GM21381 (cell line): ENCODE data around the gene SH2D5.

Source experiments
- ATAC-seq: cut with Tn5 transposase; IDR thresholded peaks from one replicate; pipeline ENCODE4 v1.9.1; 2021; ENCODE audit warnings: mild to moderate bottlenecking, moderate library complexity; ENCODE audit not compliant: unreplicated experiment

Gene SH2D5

DNA sequence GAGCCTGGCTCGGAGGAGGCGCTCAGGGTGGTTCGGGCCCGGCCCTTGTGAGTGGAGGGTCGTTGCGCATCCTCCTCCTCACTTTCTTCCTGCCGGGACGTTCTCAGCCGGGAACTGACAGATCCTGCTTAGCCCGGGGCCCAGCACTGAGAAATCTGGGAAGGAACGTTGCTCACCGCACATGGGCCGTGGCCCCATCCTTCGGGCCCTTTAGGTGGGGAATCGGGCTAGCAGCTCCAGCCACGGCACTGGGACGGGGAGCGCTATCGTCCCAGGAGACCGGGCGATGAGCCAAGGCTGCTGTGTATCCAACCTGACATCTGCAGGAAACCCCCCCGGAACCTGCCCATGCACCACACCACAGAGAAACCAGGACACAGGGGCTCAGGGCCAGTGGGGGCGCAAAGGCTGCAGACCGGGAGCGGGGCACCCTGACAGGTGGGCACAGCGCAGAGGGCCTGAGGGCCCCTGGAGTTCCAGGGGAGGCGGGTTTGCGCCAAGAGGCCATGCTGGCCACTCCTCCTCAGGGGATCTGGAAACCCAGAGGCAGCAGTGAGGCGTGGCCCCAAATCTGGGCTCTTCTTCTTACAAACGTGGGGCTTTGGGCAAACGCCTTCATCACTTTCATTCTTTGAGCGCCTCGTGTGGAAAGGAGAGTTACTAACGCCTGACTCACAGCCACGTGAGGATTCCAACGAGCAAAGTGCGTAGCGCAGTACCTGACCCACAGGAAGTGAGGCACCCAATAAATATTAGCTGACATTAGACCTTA is at the start of gene SH2D5:
Gene SH2D5 (minus strand): TSS at position 116 of the 772 bp plus-strand sequence. CDS start 4,659 bp downstream, outside the sequence.
- ATAC-seq: peak; percentile 56

DNA sequence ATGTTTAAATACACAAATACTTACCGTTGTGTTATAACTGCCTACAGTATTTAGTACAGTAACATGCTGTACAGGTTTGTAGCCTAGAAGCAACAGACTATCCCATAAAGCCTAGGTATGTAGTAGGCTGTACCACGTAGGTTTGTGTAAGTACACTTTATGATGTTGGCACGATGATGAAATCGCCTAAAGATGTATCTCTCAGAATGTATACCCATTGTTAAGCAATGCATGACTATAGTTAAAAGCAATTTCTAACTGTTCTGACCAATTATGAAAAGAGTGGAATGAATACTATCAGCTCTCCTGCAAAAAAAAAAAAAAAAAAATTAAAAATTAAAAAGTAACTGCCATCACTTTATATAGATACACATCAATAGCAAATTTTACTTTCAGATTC is 43.2 kb upstream of the SH2D5 start:
- no peak for ATAC-seq

- ATAC-seq: no peak
These were observed 39.3 kb upstream of the SH2D5 start for GRCh38 chr1:20771780-20772179.

GRCh38 chr1:20770314-20771087 is 38.0 kb upstream of the SH2D5 start:
- ATAC-seq: no peak

DNA sequence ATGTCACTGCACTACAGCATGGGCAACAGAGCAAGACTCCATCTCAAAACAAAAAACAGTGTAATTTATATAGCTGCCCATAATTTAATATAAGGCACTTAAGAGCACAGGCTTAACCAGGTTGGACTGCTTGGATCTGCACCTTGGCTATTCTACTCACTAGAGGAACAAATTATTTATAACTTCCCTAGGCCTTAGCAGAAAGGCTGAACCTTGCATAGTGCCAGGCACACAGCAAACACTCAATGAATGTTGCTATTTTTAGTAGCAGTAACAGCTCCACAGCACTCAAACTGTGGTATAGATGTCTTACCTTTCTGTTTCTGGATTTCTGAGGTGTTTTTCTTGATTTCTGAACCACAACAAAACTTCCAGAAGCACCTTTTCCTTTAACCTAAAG is 34.8 kb upstream of the SH2D5 start:
- no peak for ATAC-seq

DNA sequence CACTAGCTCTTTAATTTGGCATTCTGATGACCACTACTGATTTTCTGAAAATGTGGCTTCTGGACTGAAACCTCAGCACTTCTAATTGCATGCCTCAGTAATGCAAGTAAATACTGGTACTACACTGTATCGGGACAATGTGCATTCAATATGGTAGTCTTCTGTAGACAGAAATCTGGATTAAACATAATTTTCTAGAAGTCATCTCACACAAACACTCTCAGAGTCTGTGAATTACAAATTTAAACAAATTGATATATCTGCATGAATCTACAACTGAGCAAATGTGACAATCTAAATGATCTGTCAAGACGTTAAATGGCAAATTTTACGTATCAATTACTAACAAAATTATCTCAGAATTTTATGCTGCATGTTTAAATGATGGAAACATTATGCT is 30.9 kb upstream of the SH2D5 start:
- no peak for ATAC-seq

DNA sequence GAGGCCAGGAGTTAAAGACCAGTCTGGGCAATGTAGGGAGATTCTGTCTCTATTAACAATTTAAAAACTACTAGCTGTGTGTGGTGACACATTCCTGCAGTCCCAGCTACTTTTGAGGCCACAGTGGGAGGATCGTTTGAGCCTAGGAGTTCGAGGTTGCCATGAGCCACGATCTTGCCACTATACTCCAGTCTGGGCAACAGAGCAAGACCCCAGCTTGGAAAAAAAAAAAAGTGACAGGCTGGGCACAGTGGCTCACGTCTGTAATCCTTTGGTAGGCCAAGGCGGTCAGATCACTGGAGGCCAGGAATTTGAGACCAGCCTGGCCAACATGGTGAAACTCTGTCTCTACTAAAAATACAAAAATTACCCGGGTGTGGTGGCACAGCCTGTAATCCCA is 27.8 kb upstream of the SH2D5 start:
- ATAC-seq: no peak

DNA sequence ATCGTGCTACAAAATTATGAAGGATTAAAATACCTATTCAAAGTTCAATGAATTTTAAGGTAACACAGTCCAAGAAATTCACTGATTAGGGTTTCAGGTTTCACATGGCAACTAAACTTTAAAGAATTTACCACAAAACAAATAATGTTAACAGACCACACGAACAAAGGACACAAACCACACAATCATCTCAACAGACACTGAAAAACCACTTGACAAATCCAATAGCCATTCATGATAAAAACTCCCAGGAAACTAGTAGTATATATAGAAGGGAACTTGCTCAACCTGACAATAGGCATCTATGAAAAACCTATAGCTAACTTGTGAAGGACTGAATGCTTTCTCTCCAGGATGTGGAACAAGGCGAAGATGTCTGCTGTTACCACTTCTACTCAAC is 21.1 kb upstream of the SH2D5 start:
- ATAC-seq: no peak

DNA sequence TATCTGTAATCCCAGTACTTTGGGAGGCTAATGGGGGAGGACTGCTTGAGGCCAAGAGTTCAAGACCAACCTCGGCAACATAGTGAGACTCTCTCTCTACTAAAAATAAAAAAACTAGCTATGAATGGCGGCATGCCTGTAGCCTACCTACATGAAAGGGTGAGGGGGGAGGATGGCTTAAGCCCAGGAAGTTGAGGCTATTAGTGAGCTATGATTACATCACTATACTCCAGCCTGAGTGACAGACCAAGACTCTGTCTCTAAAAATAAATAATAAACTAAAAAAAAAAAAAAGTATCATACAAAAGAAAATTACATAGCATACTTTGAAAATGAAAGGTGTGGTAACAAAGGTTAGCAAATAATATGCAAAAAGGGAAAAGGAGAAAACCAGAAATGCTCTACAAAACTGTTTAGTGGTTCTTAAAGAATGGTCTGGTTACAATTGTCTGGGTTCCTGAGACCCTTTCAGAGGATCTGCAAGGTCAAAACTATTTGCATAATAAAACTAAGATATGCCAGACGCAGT is 19.0 kb upstream of the SH2D5 start:
- ATAC-seq: no peak

DNA sequence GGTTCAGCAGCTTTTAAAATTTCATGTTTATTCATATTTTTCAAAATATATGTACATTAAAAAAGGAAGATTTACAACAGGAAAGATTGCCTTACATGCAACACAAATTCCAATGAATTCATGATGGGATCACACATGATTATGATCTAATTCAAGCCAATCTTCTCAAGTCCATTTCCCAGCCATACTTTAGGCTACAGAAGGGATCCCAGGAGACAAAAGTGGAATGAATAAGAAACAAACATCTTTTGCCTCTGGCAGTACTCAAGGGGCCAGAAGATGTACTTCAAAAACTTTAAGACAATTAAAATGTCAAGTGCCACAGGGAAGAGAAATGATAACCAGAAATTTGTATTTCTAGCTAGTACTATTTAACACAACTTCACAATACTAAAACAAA is 10.2 kb upstream of the SH2D5 start:
- ATAC-seq: no peak

- no peak for ATAC-seq
These were observed 8.3 kb upstream of the SH2D5 start for GRCh38 chr1:20740781-20741180.

DNA sequence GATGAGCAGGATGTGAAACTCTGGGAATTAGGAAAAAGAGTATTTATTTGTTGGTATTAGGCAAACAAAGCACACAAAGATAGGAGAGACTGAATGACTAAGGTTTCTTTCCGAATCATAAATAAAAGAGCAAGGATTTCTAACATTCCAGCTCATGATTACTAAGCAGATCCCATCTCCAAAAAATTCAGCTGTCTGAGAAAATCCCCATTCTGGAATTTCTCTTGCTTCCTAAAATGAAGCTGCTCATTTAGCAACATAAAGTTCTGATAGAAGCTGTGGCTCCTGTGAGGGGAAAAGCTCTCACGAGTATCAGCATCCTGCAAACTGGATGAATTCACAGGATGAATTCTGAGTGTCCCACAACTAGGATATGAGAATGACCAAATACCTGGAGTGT is 6.7 kb upstream of the SH2D5 start:
- no peak for ATAC-seq

- no peak for ATAC-seq
These were observed 3.1 kb upstream of the SH2D5 start for GRCh38 chr1:20735581-20736111.

GRCh38 chr1:20733360-20733975 is 965 bp upstream of the SH2D5 start:
- ATAC-seq: peak; percentile 13

DNA sequence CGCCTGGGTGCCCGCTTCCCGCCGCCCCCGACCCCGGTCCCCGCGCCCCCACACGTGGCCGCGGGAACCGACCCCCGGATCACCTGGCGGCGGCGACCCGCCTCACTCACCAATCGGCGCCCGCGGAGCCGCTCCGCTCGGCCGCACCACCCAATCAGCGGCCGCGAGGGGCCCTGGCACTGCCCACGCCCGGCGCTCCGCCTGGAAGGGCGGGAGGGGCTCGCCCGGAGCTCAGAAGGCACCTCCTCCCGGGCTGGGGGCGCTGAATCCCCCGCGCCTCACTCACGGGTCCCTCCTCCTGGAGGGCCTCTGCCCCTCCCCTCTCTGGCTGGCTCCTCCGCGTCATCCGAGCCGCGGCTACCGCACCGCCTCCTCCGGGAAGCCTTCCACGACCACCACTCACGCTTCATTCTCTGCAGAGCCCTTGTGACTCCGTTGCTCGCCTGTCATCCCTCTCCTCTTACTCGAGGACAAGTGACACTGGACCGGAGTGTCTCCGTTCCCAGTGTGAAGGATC is 374 bp downstream of the SH2D5 start:
- ATAC-seq: peak; percentile 60

DNA sequence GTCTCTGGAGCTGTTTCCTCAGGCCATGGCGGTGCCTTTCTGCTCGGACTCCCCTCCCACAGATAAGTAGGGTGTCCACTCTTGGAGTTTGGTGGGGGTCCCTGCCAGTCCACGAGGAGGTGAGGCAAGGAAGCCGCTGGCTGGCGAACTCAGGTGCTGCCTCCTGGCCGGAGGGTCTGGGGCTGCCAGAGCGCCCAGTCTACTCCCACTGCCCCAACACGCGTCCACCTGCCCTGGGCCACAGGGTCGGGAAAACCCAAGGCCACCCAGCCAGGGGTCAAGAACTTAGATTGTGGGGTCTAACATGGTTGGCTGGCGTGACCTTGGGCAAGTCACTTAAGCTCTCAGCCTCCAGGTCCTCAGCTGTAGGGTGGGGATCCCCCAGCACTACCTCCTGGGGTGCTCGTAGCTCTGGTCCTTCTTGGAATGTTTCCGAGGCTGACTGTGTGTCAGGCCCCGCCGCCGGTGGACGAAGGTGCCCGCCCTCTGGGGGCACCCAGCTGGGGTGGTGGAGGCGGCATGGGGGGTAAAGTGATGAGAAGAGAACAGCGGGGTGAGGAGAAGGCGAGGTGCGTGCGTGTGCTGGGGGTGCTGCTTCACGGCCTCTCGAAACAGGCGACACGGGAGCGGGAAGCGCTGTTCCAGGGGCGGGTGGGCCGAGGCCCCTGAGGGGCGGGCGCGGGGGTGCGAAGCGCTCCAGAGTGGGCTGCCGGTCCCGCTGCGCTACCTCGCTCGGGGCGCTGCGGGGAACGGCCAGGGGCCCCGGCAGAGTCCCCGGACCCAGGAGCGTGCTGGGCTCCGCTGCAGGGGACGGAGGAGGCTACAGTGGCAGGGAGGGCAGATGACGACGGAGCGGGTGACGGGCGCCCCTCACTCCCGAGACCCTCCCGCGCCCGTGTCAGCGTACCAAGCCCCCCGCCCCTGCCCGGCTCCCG is 1.2 kb downstream of the SH2D5 start:
- ATAC-seq: no peak

DNA sequence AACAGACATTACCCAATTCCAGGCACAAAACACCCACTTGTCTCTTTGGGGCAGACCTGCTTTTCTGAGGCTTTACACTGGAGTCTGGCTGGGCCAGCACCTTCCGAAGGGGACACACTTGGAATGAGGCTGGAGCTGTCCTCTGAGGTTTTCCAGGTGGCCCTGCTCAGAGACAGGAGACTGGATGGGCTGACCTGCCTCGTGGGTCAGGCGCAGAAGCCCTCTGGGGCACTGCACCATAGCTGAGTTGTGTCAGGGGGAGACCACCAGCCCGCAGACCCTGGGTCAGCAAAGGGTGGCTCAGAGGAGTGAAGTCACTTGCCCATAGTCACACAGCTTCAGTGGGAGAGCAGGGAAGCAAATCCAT is 1.8 kb downstream of the SH2D5 start:
- no peak for ATAC-seq

DNA sequence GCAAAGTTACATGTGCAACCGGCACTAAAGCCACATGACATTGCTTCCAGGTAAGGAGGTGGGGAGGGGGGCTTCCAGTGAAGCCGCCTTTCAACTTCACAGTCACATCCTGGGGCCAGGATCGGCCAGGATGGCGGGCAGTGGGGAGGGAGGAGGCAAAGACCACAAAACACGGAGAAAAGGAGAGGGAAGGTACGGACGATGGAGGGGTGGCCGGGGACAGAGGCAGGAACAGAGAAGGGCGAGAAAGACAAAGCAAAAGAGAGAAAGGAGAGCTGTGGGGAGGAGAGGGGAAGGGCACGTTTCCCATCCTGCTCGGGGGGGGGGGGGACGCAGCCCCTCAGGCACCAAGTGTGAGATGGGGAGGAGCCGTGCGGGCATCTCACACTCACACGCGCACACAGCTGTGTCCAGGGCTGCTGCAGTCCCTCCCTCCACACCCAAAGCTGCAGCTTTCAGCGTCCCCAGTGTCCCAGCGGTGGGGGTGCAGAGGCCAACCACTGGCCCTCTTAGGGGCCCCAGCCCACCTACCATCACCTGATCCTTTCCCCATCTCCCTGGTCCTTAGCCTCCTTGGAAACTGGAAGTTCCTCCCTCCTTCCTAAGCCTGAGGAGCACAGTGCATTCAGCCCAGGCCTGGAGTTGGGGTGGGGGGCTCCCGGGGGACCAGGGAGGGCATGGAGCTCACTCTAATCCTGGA is 2.4 kb downstream of the SH2D5 start:
- ATAC-seq: no peak

- ATAC-seq: no peak
These were observed 3.2 kb downstream of the SH2D5 start for GRCh38 chr1:20729155-20729931.
